Choroid plexus epithelial cell (primary cell): ENCODE results near the gene CIT.

Experiments used
- DNase-seq: peaks from one replicate; pipeline ENCODE4 v3.0.0-alpha.2; 2010; ENCODE audit warnings: low read depth
- H3K4me3 ChIP-seq: 2 replicates; pipeline ENCODE4 v1.5.1; 2011; ENCODE audit warnings: low read depth, mild to moderate bottlenecking, control low read depth, low read length, moderate library complexity
- CTCF ChIP-seq: conservative IDR thresholded peaks from 2 replicates; pipeline ENCODE4 v1.5.1; 2011; ENCODE audit warnings: low read depth, mild to moderate bottlenecking, control low read depth, inconsistent platforms, low read length, moderate library complexity

Gene CIT

GRCh38 chr12:119687879-119688278, 189.2 kb downstream of the CIT start:
- no peak for DNase-seq
- no peak for TF ChIP-seq CTCF

GRCh38 chr12:119687406-119687805, 189.7 kb downstream of the CIT start:
- H3K4me3 ChIP-seq = no peak overlapping the region
- DNase-seq = no peak
- no peak for TF ChIP-seq CTCF

More at GRCh38 chr12:119687879-119688278, 189.2 kb downstream of the CIT start:
- no peak overlapping the region for H3K4me3 ChIP-seq

GRCh38 chr12:119686776-119687175, 190.3 kb downstream of the CIT start:
- TF ChIP-seq CTCF = no peak
- no peak overlapping the region for H3K4me3 ChIP-seq
- no peak for DNase-seq

- no peak overlapping the region for H3K4me3 ChIP-seq
- no peak for DNase-seq
- TF ChIP-seq CTCF = no peak
Measured at GRCh38 chr12:119686355-119686754, 190.8 kb downstream of the CIT start.

- TF ChIP-seq CTCF = no peak
- no peak for DNase-seq
- no peak overlapping the region for H3K4me3 ChIP-seq
Measured at GRCh38 chr12:119685375-119685774, 191.7 kb downstream of the CIT start.

GRCh38 chr12:119684711-119685369, 192.3 kb downstream of the CIT start:
- no peak for TF ChIP-seq CTCF
- peak; percentile 16 for DNase-seq
- H3K4me3 ChIP-seq = no peak overlapping the region

- no peak overlapping the region for H3K4me3 ChIP-seq
- TF ChIP-seq CTCF = no peak
- DNase-seq = no peak
Measured at GRCh38 chr12:119683816-119684215, 193.3 kb downstream of the CIT start.
